Head of caudate nucleus (tissue), 42 donors: Measurements from ENCODE around the gene COQ8B.
"Not testable (repeated sequence)": the region's sequence is repeated elsewhere in the genome, so short reads cannot be mapped to it uniquely, and the experiment has no call there.

ENCODE experiments used
- DNase-seq, 42 donors: peaks; one replicate each; pipeline versions ENCODE4 v3.0.0 to v3.0.0-alpha.2; 2020 to 2021; ENCODE audit warnings: mixed read lengths in 7 of 42
- intact Hi-C: fragments of 100-400 bp; cut with DNase I; formaldehyde crosslinking; loops from one replicate; pipeline ENCODE4 v1.15.0; 2022

COQ8B gene

DNA sequence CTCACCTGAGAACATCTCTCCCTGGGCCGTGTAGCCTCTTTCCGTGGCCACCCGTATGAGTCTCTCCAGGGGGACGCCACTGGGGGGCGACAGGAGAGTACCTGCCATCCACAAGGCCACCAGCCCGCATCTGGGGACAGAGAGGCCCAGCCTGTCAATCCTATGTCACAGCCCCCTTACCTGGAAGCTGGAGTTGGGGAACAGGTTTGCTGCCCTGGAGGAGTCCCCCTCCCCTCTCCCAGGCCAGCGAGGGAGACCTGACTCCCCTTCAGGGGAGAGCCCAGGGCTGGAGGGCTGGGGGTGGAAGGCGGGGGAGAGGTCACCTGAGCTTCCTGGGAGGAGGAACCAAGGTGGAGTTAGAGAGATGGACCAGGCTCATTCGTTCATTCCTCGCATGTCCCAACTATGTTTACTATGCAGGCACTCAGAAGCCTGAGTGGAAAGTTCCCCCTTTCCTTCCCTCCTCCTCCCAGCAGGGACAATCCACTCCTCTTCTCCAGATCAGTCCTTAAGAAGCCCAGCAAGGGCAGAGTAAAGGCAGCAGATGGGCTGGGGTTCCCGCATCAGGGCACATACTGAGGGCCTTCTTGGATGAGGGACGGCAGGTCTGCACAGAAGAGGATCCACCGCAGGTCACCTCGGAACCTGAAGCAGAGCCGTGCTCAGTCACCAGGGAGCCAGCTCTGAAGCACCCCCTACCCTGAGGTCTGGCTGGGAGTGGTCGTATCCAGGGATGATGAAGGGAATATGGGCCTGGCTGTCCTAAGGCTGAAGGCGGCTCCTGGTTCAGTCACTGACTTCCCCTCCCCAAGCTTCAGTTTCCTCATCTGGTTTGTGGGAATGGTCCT, 28.1 kb upstream of the COQ8B start:
- DNase-seq, result peak in 1 of 42 donors; percentile 71
- intact Hi-C loops, result no loop called here

DNA sequence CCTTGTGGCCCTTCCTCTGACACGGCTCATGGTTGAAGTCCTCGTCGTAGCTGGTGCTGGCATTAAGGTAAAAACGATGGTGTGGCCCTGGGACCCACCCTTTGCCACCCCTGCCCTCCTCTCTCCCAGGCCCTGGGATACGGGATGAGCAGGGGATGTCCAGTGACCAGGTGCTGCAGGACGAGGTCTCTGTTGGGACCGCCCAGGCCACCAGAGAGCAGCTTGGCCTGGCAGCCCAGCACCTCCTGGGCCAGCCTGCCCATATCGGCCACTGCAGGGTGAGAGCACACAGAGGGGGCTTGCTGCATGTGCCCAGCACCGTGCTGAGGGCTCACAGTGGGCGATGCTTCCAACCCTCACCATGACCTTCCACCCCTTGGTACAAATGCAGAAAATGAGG, 27.2 kb upstream of the COQ8B start:
- intact Hi-C loops, result no loop called here
- no peak for DNase-seq

DNA sequence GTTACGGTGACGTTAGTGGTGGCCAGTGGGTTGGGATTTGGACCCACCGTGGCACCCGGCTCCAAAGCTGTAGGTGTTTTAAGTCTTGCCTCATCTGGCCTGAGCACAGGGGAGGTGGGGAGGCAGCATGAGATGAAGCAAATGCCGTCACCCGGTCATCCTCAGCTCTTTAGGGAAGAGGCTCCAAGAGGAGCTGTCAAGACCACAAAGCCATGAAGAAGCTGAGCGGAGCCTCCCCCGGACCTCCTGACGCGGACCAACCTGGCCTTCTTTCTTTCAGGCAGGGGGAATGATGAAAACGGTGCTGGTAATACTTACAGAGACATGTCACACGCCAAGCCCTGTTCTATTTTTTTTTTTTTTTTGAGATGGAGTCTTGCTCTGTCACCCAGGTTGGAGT, 26.2 kb upstream of the COQ8B start:
- DNase-seq, result no peak
- intact Hi-C loops, result no loop called here

DNA sequence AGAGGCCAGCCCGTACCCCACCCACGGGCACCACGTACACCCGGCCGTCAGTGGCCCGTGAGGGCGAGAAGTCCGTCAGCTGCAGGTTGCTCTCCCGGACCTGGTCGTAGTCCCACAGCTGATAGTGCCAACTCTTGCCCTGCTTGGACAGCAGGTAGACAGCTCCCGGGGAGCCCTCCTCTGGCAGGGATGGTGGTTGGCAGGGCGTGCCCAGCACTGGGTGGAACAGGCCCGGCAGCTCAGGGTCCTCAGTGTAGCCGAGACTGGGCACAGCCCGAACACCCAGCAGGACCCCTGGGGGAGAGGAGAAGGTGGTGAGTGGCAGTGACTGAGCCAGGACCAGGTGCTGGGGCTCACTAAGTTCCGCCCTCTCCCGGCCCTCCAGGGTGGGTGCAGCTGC, 25.8 kb upstream of the COQ8B start:
- intact Hi-C loops, result no loop called here
- no peak for DNase-seq

DNA sequence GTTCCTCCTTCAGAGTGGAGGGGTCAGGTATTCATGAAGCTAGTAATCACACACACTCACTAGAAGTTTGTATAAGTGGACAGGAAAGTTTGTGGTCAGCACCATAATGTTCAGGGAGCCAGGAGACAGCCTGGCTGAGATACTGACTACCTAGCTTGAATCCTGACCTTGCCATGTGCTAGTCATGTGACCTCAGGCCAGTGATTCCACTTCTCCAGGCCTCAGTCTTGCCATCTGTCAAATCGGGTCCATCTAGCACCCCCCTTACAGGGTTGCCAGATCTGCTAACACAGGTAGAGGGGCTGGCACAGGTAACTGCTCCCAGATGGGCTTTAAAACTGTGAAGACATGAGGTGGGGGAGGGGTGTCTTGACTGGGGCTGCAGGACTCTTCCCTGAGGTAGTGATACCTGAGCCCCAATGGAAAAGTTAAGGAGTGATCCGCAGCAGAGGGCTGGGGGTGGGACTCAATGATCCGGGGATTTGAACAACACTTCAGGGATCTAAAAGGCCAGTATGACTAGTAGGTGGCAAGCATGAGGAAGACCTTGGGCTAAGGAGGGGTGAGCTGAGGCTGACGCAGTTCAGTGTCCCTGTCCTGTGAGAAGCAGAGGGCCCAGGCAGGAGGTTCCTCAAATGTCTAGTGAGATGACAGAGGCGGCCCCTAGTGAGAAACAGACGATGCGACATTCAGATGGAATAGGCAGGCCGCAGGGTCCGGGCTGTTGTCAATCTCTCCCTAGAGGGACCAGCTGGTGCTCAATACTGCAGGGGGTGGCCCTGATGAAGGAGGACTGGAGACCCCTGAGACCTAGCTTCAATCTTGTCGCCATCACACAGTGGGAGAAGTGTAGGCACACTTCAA, 25.1 kb upstream of the COQ8B start:
- DNase-seq, result no peak
- intact Hi-C loops, result no loop called here

DNA sequence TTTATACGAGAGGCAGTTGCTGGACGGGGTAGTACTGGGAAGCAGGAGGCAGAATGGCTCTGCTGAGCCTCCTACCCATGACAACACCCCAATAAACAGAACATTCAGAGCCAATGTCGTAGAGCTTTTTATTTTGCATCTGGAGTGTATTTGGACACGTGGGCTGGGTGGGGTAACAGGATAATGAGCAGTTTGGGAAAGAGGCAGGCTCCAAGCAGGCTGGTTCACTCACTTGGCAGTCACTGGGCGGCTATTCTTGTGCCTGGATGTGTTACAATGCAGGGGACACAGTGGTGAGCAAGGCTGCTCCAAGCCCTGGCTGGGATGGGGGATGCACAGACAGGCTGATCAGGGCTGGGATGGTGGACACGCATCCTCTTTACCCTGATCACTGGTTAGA, 24.1 kb upstream of the COQ8B start:
- peak in 28 of 42 donors; percentile 23 to 84 (median 50) for DNase-seq
- intact Hi-C loops, result no loop called here

DNA sequence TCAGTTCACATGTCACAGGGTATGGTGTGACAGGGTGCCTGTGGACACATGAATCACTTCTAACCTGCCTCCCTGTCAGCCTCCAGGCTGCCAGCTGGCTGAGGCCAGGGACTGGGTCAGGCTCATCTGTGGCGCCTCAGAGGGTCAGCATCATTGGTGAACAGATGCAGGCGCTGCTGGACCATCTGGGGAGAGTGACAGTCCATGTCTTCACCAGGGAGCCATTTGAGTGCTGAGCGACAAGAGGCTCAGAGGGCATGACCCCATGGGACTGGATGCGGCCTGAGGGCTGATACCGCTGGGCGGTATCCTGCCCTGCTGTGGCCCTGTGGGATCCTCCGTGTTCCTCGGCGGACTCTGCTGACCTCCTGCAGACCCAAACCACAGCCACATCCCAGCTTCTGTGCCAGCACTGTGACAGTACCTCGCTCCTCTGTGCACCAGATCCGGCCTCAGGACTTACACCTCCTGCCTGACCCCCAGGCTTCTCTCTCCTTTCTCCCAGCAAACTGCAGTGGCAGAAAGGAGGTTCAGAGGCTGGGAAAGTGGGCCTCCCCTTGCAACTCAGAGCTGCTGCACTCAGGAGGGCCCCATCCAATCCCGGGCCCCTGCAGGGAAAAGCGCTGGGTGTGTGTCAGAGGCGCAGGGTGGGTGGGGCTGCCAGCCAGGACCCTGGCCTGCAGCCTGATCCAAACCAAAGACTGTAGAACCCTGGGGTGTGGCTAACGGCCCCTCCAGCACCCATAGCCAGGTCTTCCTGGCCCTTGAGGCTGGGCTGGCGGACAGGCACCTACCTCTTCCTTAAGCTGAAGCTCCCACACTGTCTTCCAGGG, 23.4 kb upstream of the COQ8B start:
- DNase-seq, result no peak
- intact Hi-C loops, result no loop called here

DNA sequence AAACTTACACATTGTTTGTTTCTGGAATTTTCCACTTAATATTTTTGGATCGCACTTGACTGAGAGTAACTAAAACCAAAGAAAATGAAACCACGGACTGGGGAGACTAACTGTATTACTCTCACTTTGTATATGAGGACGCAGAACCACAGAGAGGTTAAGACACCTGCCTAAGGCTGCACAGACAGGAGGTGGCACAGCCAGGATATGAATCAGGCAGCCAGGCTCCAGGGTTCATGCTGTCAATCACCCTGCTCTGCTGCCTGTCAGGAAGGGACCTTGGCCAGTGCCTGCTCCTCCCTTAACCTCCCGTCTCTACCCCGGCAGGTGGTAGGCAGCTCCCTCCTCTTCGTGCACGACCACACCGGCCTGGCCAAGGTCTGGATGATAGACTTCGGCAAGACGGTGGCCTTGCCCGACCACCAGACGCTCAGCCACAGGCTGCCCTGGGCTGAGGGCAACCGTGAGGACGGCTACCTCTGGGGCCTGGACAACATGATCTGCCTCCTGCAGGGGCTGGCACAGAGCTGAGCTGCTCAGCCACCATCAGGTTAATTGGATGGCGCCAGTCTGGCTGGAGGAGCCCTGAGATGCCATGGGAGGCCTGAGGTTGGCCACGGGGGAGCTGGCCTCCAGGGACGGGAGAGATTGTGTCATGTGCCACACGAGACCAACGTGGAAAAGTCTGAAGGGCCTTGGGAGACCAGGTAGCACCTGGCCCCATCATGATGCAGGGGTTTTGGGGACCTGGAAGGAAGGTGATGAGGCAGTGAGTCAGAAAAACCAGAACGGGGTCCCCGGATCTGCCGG, 22.5 kb upstream of the COQ8B start:
- intact Hi-C loops, result no loop called here
- DNase-seq, result no peak

DNA sequence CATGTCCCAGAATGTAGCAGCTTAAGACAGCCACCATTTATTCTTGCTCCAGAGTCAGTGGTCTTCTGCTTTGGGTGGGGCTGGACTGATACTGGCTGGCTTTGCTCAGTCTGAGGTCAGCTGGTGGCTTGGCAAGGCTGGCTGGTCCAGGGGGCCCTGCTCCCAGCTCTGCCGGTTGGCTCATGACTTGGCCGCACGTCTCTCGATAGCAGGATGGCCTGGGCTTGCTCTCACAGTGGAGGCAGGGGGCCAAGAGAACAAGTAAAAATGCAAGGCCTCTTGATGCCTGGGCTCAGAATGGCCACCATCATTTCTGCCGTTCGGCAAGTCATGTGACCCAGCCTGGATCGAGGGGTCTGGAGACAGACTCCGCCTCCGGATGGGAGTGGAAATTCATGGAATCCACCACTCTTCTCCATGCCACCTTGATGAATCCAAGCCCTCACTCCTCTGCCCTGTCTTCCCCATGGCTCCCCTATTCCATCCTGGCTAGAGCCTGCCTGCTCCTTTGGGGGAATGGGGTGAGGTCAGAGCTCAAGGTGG, 20.5 kb upstream of the COQ8B start:
- DNase-seq, result no peak

DNA sequence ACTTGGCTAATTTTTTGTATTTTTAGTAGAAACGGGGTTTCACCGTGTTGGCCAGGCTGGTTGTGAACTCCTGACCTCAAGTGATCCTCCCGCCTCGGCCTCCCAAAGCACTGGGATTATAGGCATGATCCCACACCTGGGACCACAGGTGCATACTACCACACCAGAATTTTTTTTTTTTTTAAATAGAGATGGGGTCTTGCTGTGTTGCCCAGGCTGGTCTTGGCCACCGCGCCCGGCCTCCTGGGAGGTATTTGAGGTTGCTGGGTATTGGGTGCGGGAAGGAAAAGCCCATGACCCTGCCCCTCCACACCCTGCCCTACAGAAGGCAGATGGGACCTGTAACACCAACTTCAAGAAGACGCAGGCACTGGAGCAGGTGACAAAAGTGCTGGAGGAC, 20.0 kb upstream of the COQ8B start:
- no peak for DNase-seq
- intact Hi-C loops, result no loop called here

More for the DNA sequence above, 20.5 kb upstream of the COQ8B start:
- intact Hi-C loops, result no loop called here

DNA sequence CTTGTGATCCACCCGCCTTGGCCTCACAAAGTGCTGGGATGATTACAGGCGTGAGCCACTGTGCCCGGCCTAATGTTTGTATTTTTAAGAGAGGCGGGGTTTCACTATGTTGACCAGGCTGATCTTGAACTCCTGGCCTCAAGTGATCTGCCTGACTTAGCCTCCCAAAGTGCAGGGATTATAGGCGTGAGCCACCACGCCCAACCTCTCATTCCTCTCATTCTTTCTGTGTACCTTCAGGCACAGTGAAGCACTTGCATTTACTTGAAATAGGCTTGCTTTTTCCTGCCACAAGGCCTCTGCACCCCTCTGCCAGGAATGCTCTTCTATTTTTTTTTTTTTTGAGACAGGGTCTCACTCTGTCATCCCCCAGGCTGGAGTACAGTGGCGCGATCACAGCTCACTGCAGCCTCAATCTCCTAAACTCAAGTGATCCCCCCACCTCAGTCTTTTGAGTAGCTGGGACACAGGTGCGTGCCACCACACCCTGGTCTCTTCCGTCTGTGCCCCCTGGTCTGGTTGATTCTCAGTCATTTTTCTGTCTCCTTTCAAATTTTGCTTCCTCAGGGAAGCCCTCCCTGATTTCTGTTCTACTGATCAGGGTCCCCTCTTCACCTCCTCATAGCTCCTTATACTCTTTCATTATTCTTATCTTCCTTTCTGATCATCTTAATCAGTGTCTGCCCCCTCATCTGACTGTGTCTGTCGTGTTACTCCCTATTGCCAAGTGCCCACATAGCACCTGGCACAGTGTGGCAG, 18.5 kb upstream of the COQ8B start:
- no peak for DNase-seq
- intact Hi-C loops, result no loop called here

DNA sequence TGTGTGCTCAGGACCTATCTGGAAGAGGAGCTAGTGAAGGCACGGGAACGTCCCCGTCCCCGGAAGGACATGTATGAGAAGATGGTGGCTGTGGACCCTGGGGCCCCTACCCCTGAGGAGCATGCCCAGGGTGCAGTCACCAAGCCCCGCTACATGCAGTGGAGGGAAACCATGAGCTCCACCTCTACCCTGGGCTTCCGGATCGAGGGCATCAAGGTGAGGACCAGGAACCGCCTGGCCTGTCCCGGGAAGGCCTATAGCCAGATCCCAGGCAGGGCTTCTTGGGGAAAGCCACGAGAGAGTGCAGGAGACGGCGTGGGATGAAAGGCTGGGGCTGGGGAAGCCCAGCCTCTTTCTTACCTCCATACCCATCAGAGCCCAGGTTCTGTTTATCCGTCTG, 16.5 kb upstream of the COQ8B start:
- intact Hi-C loops, result no loop called here
- no peak for DNase-seq

DNA sequence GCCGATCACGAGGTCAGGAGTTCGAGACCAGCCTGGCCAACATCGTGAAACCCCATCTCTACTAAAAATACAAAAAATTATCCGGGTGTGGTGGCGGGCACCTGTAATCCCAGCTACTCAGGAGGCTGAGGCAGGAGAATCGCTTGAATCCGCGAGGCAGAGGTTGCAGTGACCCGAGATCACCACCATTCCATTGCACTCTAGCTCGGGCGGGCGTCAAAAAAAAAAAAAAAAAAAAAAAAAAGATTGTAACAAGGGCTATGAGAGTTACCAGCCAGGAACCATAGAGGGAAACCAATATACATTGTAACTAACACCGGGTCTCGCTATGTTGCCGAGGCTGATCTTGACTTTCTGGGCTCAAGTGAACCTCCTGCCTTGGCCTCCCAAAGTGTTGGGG, 15.6 kb upstream of the COQ8B start:
- DNase-seq, intact Hi-C loops: not testable (repeated sequence)

DNA sequence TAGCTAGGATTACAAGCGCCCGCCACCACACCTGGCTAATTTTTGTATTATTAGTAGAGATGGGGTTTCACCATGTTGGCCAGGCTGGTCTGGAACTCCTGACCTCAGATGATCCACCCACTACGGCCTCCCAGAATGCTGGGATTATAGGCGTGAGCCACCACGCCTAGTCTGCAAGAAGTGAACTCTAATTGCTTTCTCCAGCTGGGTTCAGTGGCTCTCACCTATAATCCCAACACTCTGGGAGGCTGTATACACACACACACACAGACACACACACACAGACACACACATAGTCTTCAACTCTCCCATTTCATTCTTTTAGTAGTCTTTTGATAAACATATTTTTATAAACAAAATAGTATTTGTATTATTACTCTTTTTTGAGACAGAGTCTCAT, 13.4 kb upstream of the COQ8B start:
- DNase-seq, intact Hi-C loops: not testable (repeated sequence)

DNA sequence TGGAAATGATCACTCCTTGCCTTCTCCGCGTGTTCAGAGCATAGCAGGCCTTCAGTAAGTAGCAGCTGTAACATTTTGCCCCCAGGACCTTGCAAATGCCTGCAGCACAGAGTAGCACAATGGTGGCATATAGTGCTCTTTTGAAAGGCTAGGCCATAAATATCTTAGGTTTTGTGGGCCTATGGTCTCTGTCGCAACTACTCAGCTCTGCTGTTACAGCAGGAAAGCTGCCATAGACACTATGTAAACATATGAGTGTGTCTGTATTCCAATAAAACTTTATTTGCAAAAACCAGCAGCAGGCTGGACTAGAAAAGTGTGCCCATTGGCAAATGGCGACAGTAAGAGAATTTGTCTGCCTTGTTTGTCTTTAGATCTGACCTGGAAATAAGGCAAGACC, 9.6 kb upstream of the COQ8B start:
- intact Hi-C loops, result no loop called here
- no peak for DNase-seq

DNA sequence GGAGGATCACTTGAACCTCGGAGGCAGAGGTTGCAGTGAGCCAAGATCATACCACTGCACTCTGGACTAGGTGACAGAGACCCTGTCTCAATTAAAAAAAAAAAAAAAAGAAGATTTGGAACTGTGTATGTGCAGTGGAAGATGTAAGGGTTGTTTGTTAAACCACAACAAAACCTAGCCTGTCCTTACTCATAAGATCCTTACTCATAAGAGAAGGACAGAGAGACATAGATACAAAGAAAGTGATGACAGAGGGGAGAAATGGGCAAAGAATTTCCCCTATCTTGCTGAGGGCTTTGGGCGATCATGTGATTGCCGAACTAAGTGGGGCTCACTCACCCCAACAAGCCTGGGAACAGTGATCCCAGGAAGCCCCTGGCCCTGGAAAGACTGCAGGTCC, 8.2 kb upstream of the COQ8B start:
- intact Hi-C loops, result no loop called here

DNA sequence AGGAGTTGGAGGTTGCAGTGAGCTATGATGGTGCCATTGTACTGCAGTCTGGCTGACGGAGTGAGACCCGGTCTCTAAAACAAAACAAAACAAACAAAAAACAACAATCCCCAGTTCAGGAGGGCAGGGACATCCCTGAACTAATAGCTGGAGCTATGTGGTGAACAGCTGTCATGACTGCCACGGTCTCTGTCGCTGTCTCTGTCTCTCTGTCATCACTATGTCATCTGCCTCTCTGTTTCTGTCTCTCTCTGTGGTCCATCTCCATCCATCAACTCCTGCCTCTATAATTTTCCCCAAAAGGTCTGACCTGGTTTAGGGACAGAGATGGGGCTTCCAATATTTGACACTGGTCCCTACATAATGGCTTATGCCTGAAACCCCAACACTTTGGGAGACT, 7.6 kb upstream of the COQ8B start:
- DNase-seq, result no peak
- intact Hi-C loops, result no loop called here

More for the DNA sequence above, 8.2 kb upstream of the COQ8B start:
- DNase-seq, result no peak
